DOHH2 (cell line): ENCODE measurements around the gene CEACAM21.

Experiments used
- H3F3A ChIP-seq: fragments of 200-600 bp; sonication (generic), shearing (Covaris generic); 2 replicates; pipeline ENCODE4 v1.6.0; 2016; ENCODE audit warnings: antibody characterized with exemption, mild to moderate bottlenecking; ENCODE audit not compliant: control insufficient read depth, insufficient read depth
- H3K27ac ChIP-seq: fragments of 200-600 bp; sonication (generic); 2 replicates; pipeline ENCODE4 v1.5.1; 2014; ENCODE audit warnings: low read depth, mild to moderate bottlenecking, low read length, moderate library complexity
- H3K27me3 ChIP-seq: fragments of 200-600 bp; sonication (generic); 2 replicates; pipeline ENCODE4 v1.6.1; 2014; ENCODE audit warnings: mild to moderate bottlenecking, low read length, mixed read lengths; ENCODE audit not compliant: control insufficient read depth
- H3K36me3 ChIP-seq: fragments of 200-600 bp; sonication (generic); 2 replicates; pipeline ENCODE4 v1.6.1; 2014; ENCODE audit warnings: mild to moderate bottlenecking, low read length, moderate library complexity, mixed read lengths; ENCODE audit not compliant: control insufficient read depth
- H3K4me1 ChIP-seq: fragments of 200-600 bp; sonication (generic); 2 replicates; pipeline ENCODE4 v1.6.1; 2014; ENCODE audit warnings: mild to moderate bottlenecking, low read length, mixed read lengths; ENCODE audit not compliant: control insufficient read depth
- H3K4me2 ChIP-seq: fragments of 200-600 bp; sonication (generic); 2 replicates; pipeline ENCODE4 v1.6.0; 2014; ENCODE audit warnings: mild to moderate bottlenecking, low read length, moderate library complexity
- H3K4me3 ChIP-seq: fragments of 200-600 bp; sonication (generic); 2 replicates; pipeline ENCODE4 v1.5.1; 2014; ENCODE audit warnings: mild to moderate bottlenecking, low read length, mixed read lengths
- H3K79me2 ChIP-seq: fragments of 200-600 bp; sonication (generic); 2 replicates; pipeline ENCODE4 v1.6.1; 2014; ENCODE audit warnings: mild to moderate bottlenecking, low read length, mixed read lengths; ENCODE audit not compliant: control insufficient read depth
- H3K9me2 ChIP-seq: fragments of 200-600 bp; sonication (generic); replicated peaks from 2 replicates; pipeline ENCODE4 v1.6.1; 2014; ENCODE audit warnings: mild to moderate bottlenecking, low read length, mixed read lengths; ENCODE audit not compliant: control insufficient read depth
- H3K9me3 ChIP-seq: fragments of 200-600 bp; sonication (generic); 2 replicates; pipeline ENCODE4 v1.6.1; 2014; ENCODE audit warnings: antibody characterized with exemption, low read length, mixed read lengths; ENCODE audit not compliant: control insufficient read depth, insufficient read depth
- H4K20me1 ChIP-seq: fragments of 200-600 bp; sonication (generic); 2 replicates; pipeline ENCODE4 v1.6.0; 2014; ENCODE audit warnings: low read depth, mild to moderate bottlenecking, antibody characterized with exemption, low read length, moderate library complexity; ENCODE audit not compliant: control insufficient read depth, insufficient read depth
- EZH2phosphoT487 ChIP-seq: fragments of 200-600 bp; sonication (generic); IDR thresholded peaks from 2 replicates; pipeline ENCODE4 v1.6.1; 2017; ENCODE audit warnings: borderline replicate concordance, mild to moderate bottlenecking, antibody characterized with exemption, low read length, moderate library complexity, mixed read lengths
- TF ChIP-seq, protein P1 (sequence below): fragments of 200-600 bp; sonication (generic); IDR thresholded peaks from one replicate; pipeline ENCODE4 v1.5.1; 2014; ENCODE audit warnings: antibody characterized with exemption, mild to moderate bottlenecking, low read depth, low read length; ENCODE audit not compliant: poor library complexity, severe bottlenecking

CEACAM21 gene

DNA sequence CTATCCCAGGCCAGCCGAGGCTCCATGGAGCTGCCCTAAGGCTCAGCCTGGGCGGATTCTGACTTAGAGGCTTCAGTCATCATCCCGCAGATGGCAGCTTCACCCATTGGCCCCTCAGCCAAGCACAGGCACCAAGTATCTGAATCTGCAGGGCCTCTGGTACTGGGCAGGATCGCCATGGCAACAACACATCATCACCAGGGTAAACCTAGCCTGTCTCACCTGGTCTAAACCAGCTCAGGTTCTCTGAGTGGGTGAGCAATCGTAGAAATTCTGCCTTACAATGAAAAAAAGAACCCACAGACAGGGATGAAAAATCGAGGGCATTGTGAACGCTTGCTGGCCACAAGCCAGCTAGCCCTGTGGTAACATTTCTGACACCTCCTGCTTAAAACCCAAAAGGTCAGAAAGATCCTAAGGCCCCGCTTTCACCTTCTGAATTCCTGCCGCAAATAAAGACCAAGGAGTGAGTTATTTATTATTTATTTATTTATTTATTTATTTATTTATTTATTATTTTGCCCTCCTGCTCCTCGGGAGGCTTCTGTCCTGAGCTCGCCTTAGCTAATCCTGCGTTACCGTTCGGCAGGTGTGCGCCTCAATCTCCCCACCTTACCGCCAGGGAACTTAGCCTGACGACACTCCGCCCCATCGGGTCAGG is 12.0 kb upstream of the CEACAM21 start:
- no peaks in the 10 kb centered on the region for H3K9me3 ChIP-seq
- H3K27ac ChIP-seq, result no peak overlapping the region
- TF ChIP-seq, protein P1, sequence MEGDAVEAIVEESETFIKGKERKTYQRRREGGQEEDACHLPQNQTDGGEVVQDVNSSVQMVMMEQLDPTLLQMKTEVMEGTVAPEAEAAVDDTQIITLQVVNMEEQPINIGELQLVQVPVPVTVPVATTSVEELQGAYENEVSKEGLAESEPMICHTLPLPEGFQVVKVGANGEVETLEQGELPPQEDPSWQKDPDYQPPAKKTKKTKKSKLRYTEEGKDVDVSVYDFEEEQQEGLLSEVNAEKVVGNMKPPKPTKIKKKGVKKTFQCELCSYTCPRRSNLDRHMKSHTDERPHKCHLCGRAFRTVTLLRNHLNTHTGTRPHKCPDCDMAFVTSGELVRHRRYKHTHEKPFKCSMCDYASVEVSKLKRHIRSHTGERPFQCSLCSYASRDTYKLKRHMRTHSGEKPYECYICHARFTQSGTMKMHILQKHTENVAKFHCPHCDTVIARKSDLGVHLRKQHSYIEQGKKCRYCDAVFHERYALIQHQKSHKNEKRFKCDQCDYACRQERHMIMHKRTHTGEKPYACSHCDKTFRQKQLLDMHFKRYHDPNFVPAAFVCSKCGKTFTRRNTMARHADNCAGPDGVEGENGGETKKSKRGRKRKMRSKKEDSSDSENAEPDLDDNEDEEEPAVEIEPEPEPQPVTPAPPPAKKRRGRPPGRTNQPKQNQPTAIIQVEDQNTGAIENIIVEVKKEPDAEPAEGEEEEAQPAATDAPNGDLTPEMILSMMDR, result no peak
- TF ChIP-seq EZH2phosphoT487, result no peak
- peaks cover under 1% of the 10 kb centered on the region for H3F3A ChIP-seq
- peaks cover 10% of the 10 kb centered on the region for H3K4me1 ChIP-seq
- H3K36me3 ChIP-seq, result no peaks in the 10 kb centered on the region
- H3K27me3 ChIP-seq, result peaks cover 39% of the 10 kb centered on the region
- no peak overlapping the region for H3K4me2 ChIP-seq
- no peaks in the 10 kb centered on the region for H3K9me2 ChIP-seq
- no peaks in the 10 kb centered on the region for H3K79me2 ChIP-seq
- H4K20me1 ChIP-seq, result peaks cover 4% of the 10 kb centered on the region; the same call in 1 of the 2 replicates
- no peak overlapping the region for H3K4me3 ChIP-seq

DNA sequence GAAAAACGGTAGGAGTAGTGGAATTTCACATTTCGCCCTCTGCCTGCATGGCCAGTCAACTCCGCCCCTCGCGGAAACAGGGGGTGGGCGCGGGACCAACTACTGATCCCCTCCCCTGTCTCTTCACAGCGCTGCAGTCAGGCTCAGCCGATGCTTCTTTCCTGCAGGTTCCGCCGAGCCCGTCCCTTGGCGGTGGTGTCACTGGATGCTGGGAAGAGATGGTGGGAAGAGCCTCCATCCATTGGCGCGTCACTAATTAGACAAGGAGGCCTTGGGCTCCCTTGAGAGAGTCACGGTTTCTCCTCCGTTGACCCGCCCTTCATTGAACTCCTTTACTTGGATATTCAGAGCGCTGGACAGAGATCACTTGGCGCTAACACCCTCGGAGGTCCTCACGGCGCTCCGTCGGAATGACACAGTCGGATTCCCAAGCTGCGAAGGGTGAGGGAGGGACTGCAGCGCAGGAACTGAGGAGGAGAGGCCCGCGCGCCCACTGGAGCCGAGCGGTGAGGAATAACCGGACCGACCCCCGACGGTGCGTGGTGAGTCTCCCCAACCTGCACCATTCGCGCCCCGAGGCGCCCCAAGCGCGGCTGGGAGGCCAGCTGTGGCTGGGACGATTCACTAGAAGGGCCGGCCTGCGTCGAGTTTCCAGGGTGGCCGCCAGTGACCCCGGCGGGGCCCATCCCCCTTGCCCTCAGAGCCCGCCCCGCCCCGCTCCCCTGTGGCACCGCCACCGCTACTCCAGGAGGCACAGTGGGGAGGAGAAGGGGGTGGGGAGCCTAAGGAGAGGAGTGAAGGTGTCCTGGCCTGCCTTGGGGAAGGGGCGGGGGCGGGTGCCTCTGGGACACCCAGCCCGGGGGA is 11.2 kb upstream of the CEACAM21 start:
- Histone ChIP-seq H3K4me3 (no peak overlapping the region), H3K9me2 (no peaks in the 10 kb centered on the region), H3K36me3 (no peaks in the 10 kb centered on the region), H4K20me1 (peaks cover 4% of the 10 kb centered on the region; the same call in 1 of the 2 replicates), H3K27ac (no peak overlapping the region), H3K27me3 (peaks cover 39% of the 10 kb centered on the region), H3K4me1 (peaks cover 10% of the 10 kb centered on the region), H3K79me2 (no peaks in the 10 kb centered on the region), H3K9me3 (no peaks in the 10 kb centered on the region), H3F3A (no peaks in the 10 kb centered on the region), H3K4me2 (no peak overlapping the region)
- TF ChIP-seq, protein P1, result no peak
- TF ChIP-seq EZH2phosphoT487, result peak; percentile 80; the same call in 1 of the 2 replicates

DNA sequence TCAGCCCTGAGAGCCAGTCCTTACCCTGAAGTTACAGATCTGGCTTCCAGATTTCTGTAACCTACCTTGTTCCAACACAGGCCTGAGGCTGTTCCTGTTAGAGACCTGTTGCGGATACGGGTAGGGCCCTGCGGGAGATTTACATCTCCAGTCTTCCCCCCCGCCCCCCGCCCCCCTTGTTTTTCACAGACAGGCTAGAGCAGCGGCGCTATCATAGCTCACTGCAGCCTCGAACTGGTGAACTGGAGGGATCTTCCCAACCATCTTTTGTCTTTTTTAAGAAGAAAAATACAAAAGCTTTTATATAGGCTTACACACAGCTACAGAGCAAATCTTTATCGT is 10.6 kb upstream of the CEACAM21 start:
- H3K9me2 ChIP-seq, result no peaks in the 10 kb centered on the region
- H3F3A ChIP-seq, result no peaks in the 10 kb centered on the region
- H3K27me3 ChIP-seq, result peaks cover 39% of the 10 kb centered on the region
- no peak for TF ChIP-seq EZH2phosphoT487
- TF ChIP-seq, protein P1, result no peak
- H3K9me3 ChIP-seq, result no peaks in the 10 kb centered on the region
- no peak overlapping the region for H3K27ac ChIP-seq
- H3K4me1 ChIP-seq, result peaks cover 11% of the 10 kb centered on the region
- H3K36me3 ChIP-seq, result no peaks in the 10 kb centered on the region
- peaks cover 4% of the 10 kb centered on the region; the same call in 1 of the 2 replicates for H4K20me1 ChIP-seq
- no peak overlapping the region for H3K4me3 ChIP-seq
- H3K4me2 ChIP-seq, result no peak overlapping the region
- no peaks in the 10 kb centered on the region for H3K79me2 ChIP-seq
